Stimulated activated CD8-positive, alpha-beta memory T cell treated with anti-CD3 and anti-CD28 coated beads, Interleukin-12 subunit alpha, Interleukin-12 subunit beta, amount 100 ng/mL, for 24 hours (primary cell): ENCODE data around the gene SURF1.
"Not testable (repeated sequence)": the region's sequence is repeated elsewhere in the genome, so short reads cannot be mapped to it uniquely, and the experiment has no call there.

Source experiments
- DNase-seq: peaks from one replicate; pipeline ENCODE4 v3.0.0-alpha.2; 2020; ENCODE audit errors: extremely low read depth

Gene SURF1

DNA sequence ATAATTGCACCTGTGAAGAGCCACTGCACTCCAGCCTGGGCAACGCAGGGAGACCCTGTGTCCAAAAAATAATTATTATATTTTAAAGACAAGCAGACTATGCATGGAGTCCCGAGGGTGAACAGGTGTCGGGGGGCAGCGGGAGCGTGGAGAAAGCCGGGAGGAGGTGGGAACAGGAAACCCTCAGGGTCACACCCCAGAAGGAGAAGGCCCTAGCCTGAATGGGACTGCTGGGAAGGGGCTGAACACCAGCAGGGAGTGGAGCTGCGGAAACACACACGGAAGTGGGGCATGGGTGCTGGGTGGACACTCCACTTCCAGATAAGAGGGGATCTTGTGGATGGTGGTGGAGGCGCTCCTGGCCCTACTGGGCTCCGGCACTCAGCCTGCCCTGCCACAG lies 33.1 kb downstream of the SURF1 start:
- no peak for DNase-seq

DNA sequence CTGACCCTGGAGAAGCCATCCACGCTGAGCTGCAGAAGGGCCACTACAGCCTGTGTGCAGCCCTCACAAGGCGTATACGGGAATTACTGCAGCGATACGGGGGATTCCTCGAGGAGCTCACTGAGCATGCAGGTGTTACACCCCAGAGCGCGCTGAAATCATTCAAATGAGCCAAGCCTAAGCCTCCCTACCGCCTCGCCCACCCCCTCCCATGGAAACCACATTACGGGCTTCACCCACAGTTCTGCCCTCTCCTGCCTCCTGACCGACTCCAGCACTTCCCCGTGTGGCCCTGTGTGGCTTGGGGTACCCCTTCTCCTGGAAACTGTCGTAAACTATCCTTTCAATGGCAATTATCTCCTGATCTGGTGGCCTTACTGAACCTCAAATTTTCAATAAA lies 33.6 kb downstream of the SURF1 start:
- no peak for DNase-seq

DNA sequence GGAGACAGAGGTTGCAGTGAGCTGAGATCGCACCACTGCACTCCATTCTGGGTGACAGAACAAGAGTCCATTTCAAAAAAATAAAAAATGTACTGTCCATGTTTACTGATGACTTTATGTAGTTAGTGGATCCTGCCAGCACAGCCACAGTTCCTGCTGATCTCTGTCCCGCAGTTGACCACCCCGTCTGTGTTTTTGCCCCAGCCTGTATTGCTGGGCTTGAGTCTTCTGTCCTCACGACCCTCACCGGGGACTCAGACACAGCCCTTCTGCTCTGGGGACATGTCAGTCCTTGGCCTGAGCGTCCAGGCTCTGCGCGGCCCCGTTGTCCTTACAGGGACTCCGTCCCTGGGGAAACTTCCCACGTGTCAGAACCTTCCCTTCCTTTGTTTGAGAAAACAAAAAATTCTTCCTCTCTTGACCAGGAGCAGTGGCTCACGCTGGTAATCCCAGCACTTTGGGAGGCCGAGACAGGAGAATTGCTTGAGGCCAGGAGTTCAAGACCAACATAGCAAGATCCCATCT lies 34.8 kb downstream of the SURF1 start:
- DNase-seq, result no peak

DNA sequence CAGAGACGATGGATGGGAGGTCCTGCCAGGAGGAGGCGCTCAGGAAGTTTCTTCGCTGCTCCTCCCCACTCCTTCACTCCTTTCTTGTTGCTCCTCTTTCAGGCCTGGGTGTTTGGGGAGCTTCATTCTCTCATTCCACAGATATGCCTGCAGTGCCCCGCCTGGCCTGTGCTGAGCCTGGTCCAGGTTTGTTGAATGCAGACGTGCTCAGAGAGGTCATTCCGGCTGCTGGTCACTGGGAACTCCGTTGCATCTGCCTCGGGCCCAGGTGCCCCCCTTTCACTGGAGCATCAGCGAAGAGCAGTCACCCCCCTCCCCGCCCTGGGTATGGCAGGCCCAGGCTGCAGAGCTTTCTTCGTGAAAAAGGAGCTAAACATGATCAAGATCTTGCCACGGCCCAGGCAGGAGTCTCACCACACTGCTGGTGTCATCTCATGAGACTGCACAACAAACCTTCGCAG lies 35.8 kb downstream of the SURF1 start:
- no peak for DNase-seq

DNA sequence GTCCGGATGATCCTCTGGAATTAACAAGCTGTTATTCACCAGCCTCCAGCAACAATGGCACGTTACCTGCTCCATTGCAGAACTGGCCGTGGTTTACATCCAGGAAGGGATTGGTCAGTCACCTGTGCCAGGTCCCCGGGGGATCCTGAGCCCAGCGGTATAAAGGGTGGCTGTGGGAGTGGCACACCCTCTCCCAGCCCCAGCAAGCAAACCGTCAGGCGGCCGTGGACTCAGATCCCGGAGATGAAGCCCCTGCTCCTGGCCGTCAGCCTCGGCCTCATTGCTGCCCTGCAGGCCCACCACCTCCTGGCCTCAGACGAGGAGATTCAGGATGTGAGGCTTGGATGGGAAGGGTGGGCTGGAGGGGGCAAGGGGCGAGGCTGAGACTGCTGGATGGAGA lies 38.7 kb downstream of the SURF1 start:
- DNase-seq, result not testable (repeated sequence)

DNA sequence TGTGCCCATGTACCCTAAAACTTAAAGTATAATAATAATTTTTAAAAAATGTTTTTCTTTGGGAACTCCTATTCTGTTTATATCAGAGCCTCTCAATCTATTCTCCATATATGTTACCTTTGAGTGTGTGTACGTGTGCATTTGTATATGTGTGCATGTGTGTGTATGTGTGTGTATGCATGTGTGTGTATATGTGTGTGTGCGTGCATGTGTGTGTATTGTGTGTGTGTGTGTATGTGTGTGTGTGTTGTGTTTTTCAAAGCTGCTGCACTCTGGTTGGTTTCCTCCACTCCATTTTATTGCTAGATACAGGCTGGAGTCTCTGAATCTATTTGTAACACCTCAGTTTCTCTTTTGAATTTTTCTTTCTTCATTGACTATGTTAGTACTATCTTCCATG lies 40.3 kb downstream of the SURF1 start:
- no peak for DNase-seq

DNA sequence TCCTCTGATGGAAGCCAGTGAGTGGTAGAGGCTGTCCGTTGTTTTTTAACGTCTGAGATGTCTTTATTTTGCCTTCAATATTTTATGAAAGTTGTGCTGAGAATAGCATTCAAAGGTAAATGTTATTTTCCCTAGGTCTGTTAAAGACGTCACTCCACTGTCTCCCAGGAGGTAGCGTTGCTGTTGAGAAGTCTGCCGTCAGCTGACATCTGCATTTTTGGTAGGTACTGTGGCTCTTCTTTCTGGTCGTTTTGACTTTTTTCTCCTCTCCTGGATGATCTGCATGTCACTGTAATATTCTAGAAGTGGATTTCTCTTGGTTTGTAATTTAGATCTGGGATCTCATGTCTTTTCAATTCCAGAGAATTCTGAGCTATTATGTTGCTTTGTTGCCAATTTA lies 46.7 kb downstream of the SURF1 start:
- no peak for DNase-seq

DNA sequence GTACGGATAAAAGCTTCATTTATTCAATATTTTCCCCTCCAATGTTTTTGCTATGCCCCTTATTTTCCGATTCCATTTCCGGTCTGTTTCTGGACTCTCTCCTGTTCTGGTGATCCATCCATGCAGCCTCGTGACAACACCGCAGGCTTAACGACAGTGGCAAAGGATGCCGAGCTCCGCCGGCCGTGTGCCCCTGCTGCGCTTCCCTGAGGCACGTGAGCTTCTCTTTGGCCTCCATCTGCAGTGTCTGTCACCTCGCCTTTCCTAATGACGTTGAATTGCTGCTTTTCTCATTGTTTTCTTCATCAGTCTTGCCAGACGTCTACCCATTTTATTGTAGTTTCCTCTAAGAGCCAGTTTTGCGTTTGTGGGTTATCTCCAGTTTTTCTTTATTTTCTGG lies 49.0 kb downstream of the SURF1 start:
- DNase-seq, result no peak

DNA sequence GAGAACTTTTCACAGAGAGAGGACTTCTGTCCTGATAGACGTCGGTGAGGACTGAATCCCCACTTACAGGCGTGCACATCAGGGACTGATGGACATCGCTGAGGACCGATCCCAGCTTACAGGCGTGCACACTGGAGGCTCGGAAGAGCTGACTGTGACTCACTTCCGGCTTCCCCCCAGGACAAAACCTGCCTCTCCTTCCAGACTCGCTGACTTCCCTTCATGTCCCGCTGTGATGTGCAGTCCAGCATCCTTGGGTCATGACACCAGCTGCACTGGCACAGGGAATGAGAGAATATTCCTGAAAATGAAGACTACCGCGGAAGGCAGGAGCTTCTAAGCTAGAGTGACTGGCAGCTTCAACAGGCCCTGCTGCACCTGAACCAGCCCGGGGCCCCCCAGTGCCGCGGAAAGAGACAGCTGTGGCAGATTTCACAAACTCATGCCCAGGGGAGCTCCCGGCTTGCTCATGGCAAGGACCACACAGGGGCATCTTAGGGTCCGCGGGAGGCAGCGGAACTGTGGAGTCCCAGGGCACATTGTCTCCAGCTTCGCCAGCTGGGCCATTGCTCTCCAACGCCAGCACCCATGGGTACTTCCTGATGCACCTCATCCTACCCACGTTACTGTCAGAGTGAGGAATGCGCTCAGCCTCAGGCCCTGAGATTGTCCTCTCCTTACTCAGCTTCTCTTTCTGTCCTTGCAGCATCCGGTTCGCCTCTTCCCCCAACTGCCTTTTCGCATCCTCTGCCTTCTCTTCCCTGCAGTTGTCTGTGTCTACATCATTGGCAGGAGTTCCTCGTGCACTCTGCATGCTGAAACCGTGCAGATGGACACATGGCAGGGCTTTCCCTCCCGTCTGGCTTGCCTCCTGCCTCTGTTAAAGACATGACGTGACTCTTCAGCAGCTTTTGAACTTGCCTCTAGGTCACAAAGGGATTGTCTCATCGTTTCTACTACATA lies 49.8 kb downstream of the SURF1 start:
- no peak for DNase-seq

DNA sequence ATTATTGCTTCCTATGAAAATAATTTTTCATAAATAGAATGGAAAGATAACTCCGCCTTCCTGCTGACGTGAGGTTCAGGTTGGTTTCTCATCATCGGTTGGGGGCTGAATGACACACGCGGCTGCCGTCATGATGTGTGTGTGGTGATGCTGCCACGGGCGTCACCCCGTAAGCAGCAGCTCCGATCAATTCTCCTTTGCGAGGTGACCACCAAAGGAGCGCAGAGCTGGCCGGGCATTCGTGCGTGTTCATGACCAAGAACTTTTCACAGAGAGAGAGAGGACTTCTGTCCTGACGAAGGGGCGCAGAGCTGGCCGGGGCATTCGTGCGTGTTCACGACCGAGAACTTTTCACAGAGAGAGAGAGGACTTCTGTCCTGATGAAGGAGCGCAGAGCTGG lies 50.6 kb downstream of the SURF1 start:
- DNase-seq, result no peak

DNA sequence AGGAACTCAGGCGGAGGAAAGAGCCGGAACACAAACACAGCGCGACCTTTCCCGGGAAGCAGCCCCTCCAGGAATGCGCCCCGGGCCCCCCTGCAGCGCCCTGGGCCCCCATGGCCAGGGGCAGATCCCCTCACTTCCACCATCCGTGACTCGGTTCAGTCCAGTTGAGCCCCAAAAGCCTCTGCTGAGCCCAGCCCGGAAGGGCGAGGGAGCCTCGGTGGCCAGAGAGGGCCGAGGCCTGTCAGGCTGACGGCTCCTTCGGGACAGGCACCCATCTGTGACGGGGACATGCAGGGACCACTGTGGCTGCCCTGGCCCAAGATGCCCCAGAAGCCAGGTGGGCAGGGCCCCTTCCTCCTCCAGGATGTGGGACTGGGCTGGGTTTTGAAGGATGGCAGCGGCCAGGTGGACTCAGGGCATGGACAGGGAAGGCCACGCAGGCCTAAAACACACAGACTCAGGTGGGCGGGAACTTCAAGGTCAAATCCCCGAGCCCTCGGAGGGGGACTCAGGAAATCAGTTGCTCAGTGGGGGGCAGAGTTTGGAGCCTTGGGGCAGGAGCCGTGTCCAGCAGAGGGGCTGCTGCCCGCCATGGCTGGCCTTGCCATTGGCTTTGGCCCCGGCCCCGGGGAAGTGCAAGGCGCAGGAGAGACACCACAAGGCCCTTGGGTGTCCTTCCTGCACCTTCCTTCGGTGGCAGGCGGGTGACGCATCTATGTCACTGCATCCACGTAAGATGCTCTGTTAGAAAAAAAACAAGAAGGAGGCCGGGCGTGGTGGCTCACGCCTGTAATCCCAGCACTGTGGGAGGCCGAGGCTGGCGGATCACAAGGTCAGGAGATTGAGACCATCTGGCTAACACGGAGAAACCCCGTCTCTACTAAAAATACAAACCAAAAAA lies 51.6 kb downstream of the SURF1 start:
- DNase-seq, result no peak

DNA sequence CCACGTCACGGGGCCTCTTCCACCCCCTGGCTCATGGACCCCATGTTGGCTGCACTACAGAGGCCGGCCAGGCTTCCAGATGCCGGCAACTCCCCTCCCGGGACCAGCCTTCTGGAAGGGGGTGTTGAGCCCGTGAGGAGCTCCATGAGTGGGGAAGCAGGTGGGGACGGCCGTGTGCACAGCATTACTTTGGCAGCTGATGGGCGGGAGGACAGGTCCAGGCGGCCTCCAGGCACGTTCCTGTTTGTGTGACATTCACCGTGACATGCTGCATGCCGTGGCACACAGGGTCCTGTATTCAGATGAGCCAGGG lies 52.2 kb downstream of the SURF1 start:
- no peak for DNase-seq

DNA sequence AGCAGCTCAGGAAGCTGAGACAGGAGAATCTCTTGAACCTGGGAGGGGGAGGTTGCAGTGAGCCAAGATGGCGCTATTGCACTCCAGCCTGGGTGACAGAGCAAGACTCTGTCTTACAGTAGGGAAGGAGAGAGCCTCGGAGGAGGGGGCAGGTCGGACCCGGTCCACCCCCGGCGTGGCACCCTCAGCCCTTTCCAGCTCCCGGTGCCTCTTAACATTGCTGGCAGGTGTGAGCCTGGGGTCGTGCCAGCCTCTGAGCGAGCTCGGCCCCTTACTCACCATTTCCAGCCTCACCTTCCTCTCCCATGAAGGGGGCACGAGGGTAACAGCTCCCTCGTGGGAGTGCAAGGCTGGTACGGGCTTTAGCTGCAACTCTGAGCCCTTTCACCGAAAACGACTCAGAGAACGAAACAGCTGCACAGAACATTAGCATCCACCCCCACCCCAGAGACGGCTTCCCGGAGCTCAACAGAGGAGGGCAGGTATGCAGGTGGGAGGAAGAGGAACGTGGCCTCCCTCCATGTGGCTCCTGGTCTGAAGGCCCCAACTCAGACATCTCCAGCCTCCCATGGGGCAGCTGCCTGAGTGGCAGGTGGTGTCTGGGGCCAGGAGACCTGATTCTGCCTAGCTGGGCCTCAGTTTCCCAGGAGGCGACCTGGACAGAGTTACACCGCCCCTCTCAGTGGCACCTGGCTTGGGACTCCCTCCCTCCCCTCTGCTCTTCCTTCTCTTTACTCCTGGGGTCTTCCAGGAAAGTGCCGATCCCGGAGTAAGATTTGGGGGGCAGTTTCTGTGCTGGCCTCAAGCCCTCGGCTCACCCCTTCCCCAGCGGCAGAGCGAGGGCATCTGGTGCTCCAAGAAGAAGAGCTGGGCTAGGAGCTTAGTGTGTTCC lies 52.8 kb downstream of the SURF1 start:
- no peak for DNase-seq
